A549 (cell line): ENCODE measurements around the gene NDUFA8. TPM values are rescaled to one million over a fixed set of nuclear protein-coding genes. Genes with fewer than 3 reads are reported as not detected.

Source experiments
- ATAC-seq, 2 experiments: fragments of 200-7000 bp in 1 of 2; fragments of >200 bp in 1 of 2; cut with Nextera tagmentation in 1 of 2; cut with Tn5 transposase in 1 of 2; 3 replicates each; pipeline versions ENCODE4 v1.8.0 to v1.9.1; 2018 to 2020; ENCODE audit warnings: mild to moderate bottlenecking in 1 of 2, moderate library complexity in 1 of 2
- CTCF ChIA-PET: fragments of 300-600 bp; sonication (Branson Sonifier 250); formaldehyde crosslinking; extraction: SDS; loops from one replicate; lab custom pipeline; 2021; ENCODE audit warnings: antibody characterized with exemption, inconsistent platforms; lab: Yijun Ruan, JAX
- POLR2A ChIA-PET: fragments of 350-600 bp; formaldehyde crosslinking; extraction: SDS; loops from one replicate; lab custom pipeline; 2021; ENCODE audit warnings: antibody characterized with exemption, inconsistent platforms; lab: Yijun Ruan, JAX
- DNase-seq, 2 experiments: peaks; one replicate each; pipeline versions ENCODE4 v3.0.0 to v3.0.0-alpha.2; 2011 to 2016; ENCODE audit warnings: low read depth in 1 of 2, low spot score in 1 of 2
- FAIRE-seq: peaks from 2 replicates; lab custom pipeline; 2011; peaks lifted over from hg19 to GRCh38; lab: Jason Lieb, UNC
- H3K27ac ChIP-seq, 2 experiments: fragments of >200 bp; sonication (Bioruptor Twin); formaldehyde crosslinking; 3 replicates each; pipeline ENCODE4 v1.5.1; 2016 to 2017
- H3K4me1 ChIP-seq: fragments of >200 bp; sonication (Bioruptor Twin); formaldehyde crosslinking; 3 replicates; pipeline ENCODE4 v1.6.1; 2016
- H3K4me2 ChIP-seq: fragments of >200 bp; sonication (Bioruptor Twin); formaldehyde crosslinking; 3 replicates; pipeline ENCODE4 v1.6.1; 2016
- H3K4me3 ChIP-seq: fragments of >200 bp; sonication (Bioruptor Twin); formaldehyde crosslinking; 3 replicates; pipeline ENCODE4 v1.5.1; 2016
- H3K9me3 ChIP-seq: fragments of >200 bp; sonication (Bioruptor Twin); formaldehyde crosslinking; 3 replicates; pipeline ENCODE4 v1.6.1; 2016
- BHLHE40 ChIP-seq: IDR thresholded peaks from 2 replicates; pipeline ENCODE4 v1.6.1; 2012; ENCODE audit warnings: low read depth, low read length, inconsistent platforms
- CBX8 ChIP-seq: fragments of 200-600 bp; sonication (generic); IDR thresholded peaks from 2 replicates; pipeline ENCODE4 v1.6.1; 2016
- CEBPB ChIP-seq, 2 experiments: fragments of >200 bp in 1 of 2; sonication (Bioruptor Twin) in 1 of 2; formaldehyde crosslinking in 1 of 2; IDR thresholded peaks; 2 replicates each; pipeline ENCODE4 v1.6.1; 2012 to 2016
- CHD2 ChIP-seq: fragments of 150-350 bp; IDR thresholded peaks from 2 replicates; pipeline ENCODE4 v1.6.1; 2014; ENCODE audit warnings: low read length; ENCODE audit not compliant: partially characterized antibody
- CHD4 ChIP-seq: fragments of 200-600 bp; sonication (generic); IDR thresholded peaks from 2 replicates; pipeline ENCODE4 v1.6.1; 2016; ENCODE audit warnings: antibody characterized with exemption, mild to moderate bottlenecking, borderline replicate concordance
- EHF ChIP-seq: fragments of 250-450 bp; sonication (Bioruptor Pico); IDR thresholded peaks from 2 replicates; pipeline ENCODE4 v1.5.0; 2020; ENCODE audit warnings: mild to moderate bottlenecking
- EHMT2 ChIP-seq: fragments of 200-600 bp; sonication (generic); IDR thresholded peaks from 2 replicates; pipeline ENCODE4 v1.6.1; 2016; ENCODE audit warnings: antibody characterized with exemption, low read depth, mild to moderate bottlenecking, moderate library complexity
- FOSB ChIP-seq: fragments of 250-450 bp; sonication (Bioruptor Pico); IDR thresholded peaks from 2 replicates; pipeline ENCODE4 v1.5.0; 2020; ENCODE audit warnings: mild to moderate bottlenecking, moderate library complexity
- HDAC2 ChIP-seq: fragments of 200-600 bp; sonication (generic); IDR thresholded peaks from 2 replicates; pipeline ENCODE4 v1.6.1; 2016
- HOXB13 ChIP-seq: fragments of 250-450 bp; sonication (Bioruptor Pico); IDR thresholded peaks from 2 replicates; pipeline ENCODE4 v1.5.0; 2020; ENCODE audit warnings: low read depth, mild to moderate bottlenecking, moderate library complexity
- JUN ChIP-seq, 2 experiments: fragments of >200 bp; sonication (Bioruptor Twin); formaldehyde crosslinking; IDR thresholded peaks; 2 replicates in 1 of 2; 3 replicates in 1 of 2; pipeline ENCODE4 v1.6.1; 2016 to 2017
- KDM1A ChIP-seq: fragments of 200-600 bp; sonication (generic); IDR thresholded peaks from 2 replicates; pipeline ENCODE4 v1.6.1; 2016; ENCODE audit warnings: low read depth, mild to moderate bottlenecking
- KDM5A ChIP-seq: fragments of 200-600 bp; sonication (generic); IDR thresholded peaks from 2 replicates; pipeline ENCODE4 v1.6.1; 2016; ENCODE audit warnings: antibody characterized with exemption, mild to moderate bottlenecking
- MAFK ChIP-seq: fragments of 450-650 bp; IDR thresholded peaks from 2 replicates; pipeline ENCODE4 v1.6.1; 2014; ENCODE audit not compliant: partially characterized antibody
- NPAS2 ChIP-seq: fragments of 250-450 bp; sonication (Bioruptor Pico); IDR thresholded peaks from 2 replicates; pipeline ENCODE4 v1.8.0; 2022; ENCODE audit warnings: mild to moderate bottlenecking, moderate library complexity, borderline replicate concordance
- POLR2AphosphoS2 ChIP-seq: conservative IDR thresholded peaks from 2 replicates; pipeline ENCODE4 v1.6.1; 2012; ENCODE audit warnings: low read length, improper control_type of control experiment, inconsistent platforms
- RARB ChIP-seq: fragments of 250-450 bp; sonication (Bioruptor Pico); IDR thresholded peaks from 2 replicates; pipeline ENCODE4 v1.8.0; 2021; ENCODE audit warnings: mild to moderate bottlenecking, moderate library complexity
- RCOR1 ChIP-seq: fragments of 150-350 bp; IDR thresholded peaks from 2 replicates; pipeline ENCODE4 v1.6.1; 2014; ENCODE audit warnings: antibody characterized with exemption, low read length, low read depth
- RNF2 ChIP-seq: fragments of 200-600 bp; sonication (generic); IDR thresholded peaks from 2 replicates; pipeline ENCODE4 v1.6.1; 2016; ENCODE audit warnings: low read depth, mild to moderate bottlenecking, antibody characterized with exemption, moderate library complexity, borderline replicate concordance
- SMC3 ChIP-seq: fragments of >200 bp; sonication (Bioruptor Twin); formaldehyde crosslinking; IDR thresholded peaks from 3 replicates; pipeline ENCODE4 v1.6.1; 2018; ENCODE audit warnings: inconsistent platforms
- TP53 ChIP-seq: fragments of 250-450 bp; sonication (Bioruptor Pico); IDR thresholded peaks from 2 replicates; pipeline ENCODE4 v1.5.0; 2021; ENCODE audit warnings: mild to moderate bottlenecking, moderate library complexity
- ZFP36 ChIP-seq: fragments of 450-650 bp; IDR thresholded peaks from 2 replicates; pipeline ENCODE4 v1.6.1; 2014; ENCODE audit warnings: borderline replicate concordance; ENCODE audit not compliant: partially characterized antibody
- ZNF302 ChIP-seq: fragments of 250-450 bp; sonication (Bioruptor Pico); IDR thresholded peaks from 2 replicates; pipeline ENCODE4 v1.9.0; 2021; ENCODE audit warnings: inconsistent platforms, mild to moderate bottlenecking, moderate library complexity
- WGBS: methylation state at CpG from one replicate; pipeline ENCODE4 v1.1.6; 2017; ENCODE audit errors: missing lambda C conversion rate; 5-methylcytosine and 5-hydroxymethylcytosine counted together
- polyA plus RNA-seq, 4 experiments: library from polyadenylated mRNA; depleted of rRNA in 3 of 4; stranded (reverse); fragments of >200 nt; fragmentation: RNase III in 1 of 4; extraction: RNeasy Plus Mini Kit Qiagen cat#74134 plus additional on column Dnase treatment in 1 of 4; gene quantifications; 2 replicates in 3 of 4; 3 replicates in 1 of 4; pipeline ENCODE4 v1.2.3, GENCODE V29; 2011 to 2017
- TF ChIP-seq, protein P1 (sequence below): fragments of 150-350 bp; IDR thresholded peaks from 2 replicates; pipeline ENCODE4 v1.6.1; 2014; ENCODE audit warnings: low read depth, mild to moderate bottlenecking, low read length
- TF ChIP-seq, protein P2 (sequence below): fragments of 450-650 bp; IDR thresholded peaks from 2 replicates; pipeline ENCODE4 v1.6.1; 2014; ENCODE audit warnings: antibody characterized with exemption

NDUFA8 gene
- polyA plus RNA-seq, 2 of the 4 experiments (the other 2 are of a cell fraction), result 120 to 145 TPM

DNA sequence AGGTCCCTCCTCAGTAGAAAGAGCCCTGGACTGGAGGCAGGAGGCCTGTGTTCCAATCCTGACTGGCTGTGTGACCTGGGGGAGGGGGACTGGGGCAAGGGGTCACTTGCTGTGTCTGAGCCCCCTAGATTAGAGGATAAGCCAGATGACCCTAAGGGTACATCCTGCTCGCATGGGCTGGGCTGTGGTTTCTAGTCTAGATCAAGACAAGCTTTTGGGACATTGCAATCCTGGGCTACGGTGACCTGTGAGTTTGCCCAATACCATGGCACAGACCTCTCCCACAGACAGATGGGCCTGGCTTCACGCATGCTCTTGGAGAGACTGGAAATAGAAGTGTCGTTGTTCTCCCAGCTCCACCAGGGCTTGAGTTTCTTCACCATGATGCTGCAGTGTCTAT, 27.0 kb downstream of the NDUFA8 start:
- DNase-seq, result no peak
- no peak for FAIRE-seq
- Histone ChIP-seq H3K4me3 (no peak overlapping the region), H3K9me3 (no peaks in the 10 kb centered on the region), H3K27ac (no peak overlapping the region), H3K4me1 (no peaks in the 10 kb centered on the region), H3K4me2 (no peak overlapping the region)
- ChIA-PET POLR2A (no interaction called here), CTCF (interaction anchor here (0.6 to 6.2 kb wide), 6 partner anchors 9 to 678 kb away, joined by 3 to 86 read pairs (median 5); no protein-coding TSS in a partner anchor)
- 73% methylated on average over 4 of the region's 4 CpGs for WGBS
- ATAC-seq, result no peak
- TF ChIP-seq SMC3, result no peak
- no peak for TF ChIP-seq ZFP36
- no peak for TF ChIP-seq CHD4
- no peak for TF ChIP-seq RNF2
- no peak for TF ChIP-seq FOSB (CRISPR knock-in tag)
- TF ChIP-seq, protein P1, sequence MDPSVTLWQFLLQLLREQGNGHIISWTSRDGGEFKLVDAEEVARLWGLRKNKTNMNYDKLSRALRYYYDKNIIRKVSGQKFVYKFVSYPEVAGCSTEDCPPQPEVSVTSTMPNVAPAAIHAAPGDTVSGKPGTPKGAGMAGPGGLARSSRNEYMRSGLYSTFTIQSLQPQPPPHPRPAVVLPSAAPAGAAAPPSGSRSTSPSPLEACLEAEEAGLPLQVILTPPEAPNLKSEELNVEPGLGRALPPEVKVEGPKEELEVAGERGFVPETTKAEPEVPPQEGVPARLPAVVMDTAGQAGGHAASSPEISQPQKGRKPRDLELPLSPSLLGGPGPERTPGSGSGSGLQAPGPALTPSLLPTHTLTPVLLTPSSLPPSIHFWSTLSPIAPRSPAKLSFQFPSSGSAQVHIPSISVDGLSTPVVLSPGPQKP, result no peak
- no peak for TF ChIP-seq ZNF302
- TF ChIP-seq, all 56 proteins: peak for 0

GRCh38 chr9:122131401-122132001, 28.1 kb downstream of the NDUFA8 start:
- no peaks in the 10 kb centered on the region; the same call in 2 of the 3 replicates for H3K4me1 ChIP-seq
- WGBS, result 79% methylated on average over 19 of the region's 21 CpGs
- no peak for FAIRE-seq
- H3K4me2 ChIP-seq, result no peak overlapping the region
- no peak overlapping the region for H3K4me3 ChIP-seq
- CTCF ChIA-PET, result interaction anchor here (1.4 to 5.9 kb wide), 4 partner anchors 14 to 679 kb away, joined by 3 to 44 read pairs (median 5); no protein-coding TSS in a partner anchor
- DNase-seq, result no peak
- POLR2A ChIA-PET, result no interaction called here
- ATAC-seq, result peak in 1 of 2 experiments; percentile 17; a peak in 1 of 6 replicates
- TF ChIP-seq CHD2, result no peak
- no peak for TF ChIP-seq RARB
- no peak for TF ChIP-seq JUN (IDR thresholded peaks at IDR 0.05)
- TF ChIP-seq KDM1A, result no peak
- TF ChIP-seq CBX8, result no peak
- TF ChIP-seq HDAC2, result no peak
- TF ChIP-seq CEBPB (IDR thresholded peaks at IDR 0.05), result no peak
- no peak for TF ChIP-seq CHD4
- TF ChIP-seq RCOR1, result no peak
- no peak overlapping the region for H3K27ac ChIP-seq
- no peaks in the 10 kb centered on the region for H3K9me3 ChIP-seq

DNA sequence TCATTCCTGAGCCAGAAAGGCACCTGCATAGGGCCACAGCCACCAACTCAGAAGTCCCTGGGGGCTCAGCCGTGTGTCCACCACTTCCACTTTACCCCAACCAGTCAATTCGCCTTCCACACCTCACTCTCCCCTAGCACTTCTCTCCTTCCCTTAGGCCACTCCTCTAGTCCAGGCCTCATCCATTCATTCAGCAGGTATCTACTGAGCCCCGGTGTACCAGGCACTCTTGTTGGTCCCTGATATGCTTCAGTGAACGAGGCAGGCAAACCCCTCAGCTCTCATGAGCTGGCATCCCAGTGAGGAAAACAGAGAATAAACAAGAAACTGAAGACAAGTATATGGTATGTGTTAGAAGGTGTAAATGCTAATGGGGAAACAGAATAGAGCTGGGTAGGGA, 28.7 kb downstream of the NDUFA8 start:
- H3K4me2 ChIP-seq, result no peak overlapping the region
- POLR2A ChIA-PET, result no interaction called here
- peaks cover 4% of the 10 kb centered on the region; the same call in 2 of the 3 replicates for H3K4me1 ChIP-seq
- H3K9me3 ChIP-seq, result no peaks in the 10 kb centered on the region
- CTCF ChIA-PET, result interaction anchor here (1.4 to 5.9 kb wide), 3 partner anchors 32 to 680 kb away, joined by 3 to 44 read pairs (median 7); no protein-coding TSS in a partner anchor
- DNase-seq (no peak), ATAC-seq (no peak)
- 44% methylated on average over 4 of the region's 4 CpGs for WGBS
- no peak overlapping the region for H3K27ac ChIP-seq
- H3K4me3 ChIP-seq, result no peak overlapping the region
- TF ChIP-seq EHMT2 (no peak), ZNF302 (no peak), KDM5A (no peak), NPAS2 (CRISPR knock-in tag) (no peak), POLR2AphosphoS2 (no peak), HOXB13 (no peak), MAFK (no peak), BHLHE40 (no peak), CEBPB (IDR thresholded peaks at IDR 0.05) (no peak), TP53 (CRISPR knock-in tag) (no peak), EHF (CRISPR knock-in tag) (no peak)
- TF ChIP-seq, protein P2, sequence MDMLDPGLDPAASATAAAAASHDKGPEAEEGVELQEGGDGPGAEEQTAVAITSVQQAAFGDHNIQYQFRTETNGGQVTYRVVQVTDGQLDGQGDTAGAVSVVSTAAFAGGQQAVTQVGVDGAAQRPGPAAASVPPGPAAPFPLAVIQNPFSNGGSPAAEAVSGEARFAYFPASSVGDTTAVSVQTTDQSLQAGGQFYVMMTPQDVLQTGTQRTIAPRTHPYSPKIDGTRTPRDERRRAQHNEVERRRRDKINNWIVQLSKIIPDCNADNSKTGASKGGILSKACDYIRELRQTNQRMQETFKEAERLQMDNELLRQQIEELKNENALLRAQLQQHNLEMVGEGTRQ, result no peak
- TF ChIP-seq, all 56 proteins: peak for 0
- no peak for FAIRE-seq
